ENCODE results near the gene MAST4.
"Not testable (repeated sequence)": the region's sequence is repeated elsewhere in the genome, so short reads cannot be mapped to it uniquely, and the experiment has no call there.

MAST4 gene

GRCh38 chr5:66684663-66685062, 88.5 kb downstream of the MAST4 start:
- Histone ChIP-seq H3K4me3 (ENCODE audit: control insufficient read depth in 1 of 7, extremely low read depth in 1 of 7, insufficient read depth in 4 of 7, low read depth in 2 of 7, low read length in 6 of 7) (no peak overlapping the region), H3K27me3 (replicated peaks in 2 of 5; ENCODE audit: control insufficient read depth in 4 of 5, insufficient read depth in 5 of 5, low read length in 4 of 5) (no peaks in the 10 kb centered on the region), H3K36me3 (ENCODE audit: control insufficient read depth in 4 of 4, insufficient read depth in 4 of 4, low read length in 3 of 4) (no peaks in the 10 kb centered on the region), H3K9me3 (ENCODE audit: control extremely low read depth in 1 of 5, control insufficient read depth in 4 of 5, insufficient read depth in 2 of 5, low read depth in 1 of 5, low read length in 4 of 5) (no peaks in the 10 kb centered on the region), H3K27ac (ENCODE audit: insufficient read depth in 1 of 2, low read depth in 1 of 2, low read length in 2 of 2, poor library complexity in 1 of 2, severe bottlenecking in 2 of 2) (no peak overlapping the region), H3K4me1 (ENCODE audit: control extremely low read depth in 1 of 4, control insufficient read depth in 4 of 4, insufficient read depth in 4 of 4, low read length in 3 of 4) (no peaks in the 10 kb centered on the region)
- WGBS (ENCODE audit: insufficient coverage), result 100% methylated on average over 1 of the region's 2 CpGs
- no peak for DNase-seq
- POLR2A ChIA-PET, result interaction anchor here (0.6 kb wide), 1 partner anchor 1868 kb away, joined by 4 read pairs; no protein-coding TSS in a partner anchor
- CTCF ChIA-PET, result no interaction called here

GRCh38 chr5:66689522-66690220, 93.5 kb downstream of the MAST4 start:
- Histone ChIP-seq H3K27ac (ENCODE audit: insufficient read depth in 1 of 2, low read depth in 1 of 2, low read length in 2 of 2, poor library complexity in 1 of 2, severe bottlenecking in 2 of 2) (no peak overlapping the region), H3K9me3 (ENCODE audit: control extremely low read depth in 1 of 5, control insufficient read depth in 4 of 5, insufficient read depth in 2 of 5, low read depth in 1 of 5, low read length in 4 of 5) (peaks cover 0 to 3% (median 0%) of the 10 kb centered on the region in 5 experiments), H3K27me3 (replicated peaks in 2 of 5; ENCODE audit: control insufficient read depth in 4 of 5, insufficient read depth in 5 of 5, low read length in 4 of 5) (no peaks in the 10 kb centered on the region), H3K4me1 (ENCODE audit: control extremely low read depth in 1 of 4, control insufficient read depth in 4 of 4, insufficient read depth in 4 of 4, low read length in 3 of 4) (no peaks in the 10 kb centered on the region), H3K36me3 (ENCODE audit: control insufficient read depth in 4 of 4, insufficient read depth in 4 of 4, low read length in 3 of 4) (no peaks in the 10 kb centered on the region), H3K4me3 (ENCODE audit: control insufficient read depth in 1 of 7, extremely low read depth in 1 of 7, insufficient read depth in 4 of 7, low read depth in 2 of 7, low read length in 6 of 7) (no peak overlapping the region)
- DNase-seq, result no peak
- ChIA-PET CTCF (interaction anchor here (1.2 kb wide), 1 partner anchor 48 kb away, joined by 3 read pairs; no protein-coding TSS in a partner anchor), POLR2A (no interaction called here)
- WGBS (ENCODE audit: insufficient coverage), result 100% methylated on average over 3 of the region's 5 CpGs

GRCh38 chr5:66694036-66694435, 97.8 kb downstream of the MAST4 start:
- DNase-seq, result no peak
- Histone ChIP-seq H3K9me3 (ENCODE audit: control extremely low read depth in 1 of 5, control insufficient read depth in 4 of 5, insufficient read depth in 2 of 5, low read depth in 1 of 5, low read length in 4 of 5) (peaks cover 0 to 3% (median 0%) of the 10 kb centered on the region in 5 experiments), H3K4me1 (ENCODE audit: control extremely low read depth in 1 of 4, control insufficient read depth in 4 of 4, insufficient read depth in 4 of 4, low read length in 3 of 4) (no peaks in the 10 kb centered on the region), H3K27ac (ENCODE audit: insufficient read depth in 1 of 2, low read depth in 1 of 2, low read length in 2 of 2, poor library complexity in 1 of 2, severe bottlenecking in 2 of 2) (no peak overlapping the region), H3K4me3 (ENCODE audit: control insufficient read depth in 1 of 7, extremely low read depth in 1 of 7, insufficient read depth in 4 of 7, low read depth in 2 of 7, low read length in 6 of 7) (no peak overlapping the region), H3K27me3 (replicated peaks in 2 of 5; ENCODE audit: control insufficient read depth in 4 of 5, insufficient read depth in 5 of 5, low read length in 4 of 5) (no peaks in the 10 kb centered on the region), H3K36me3 (ENCODE audit: control insufficient read depth in 4 of 4, insufficient read depth in 4 of 4, low read length in 3 of 4) (no peaks in the 10 kb centered on the region)
- CTCF ChIA-PET, result no interaction called here
- 100% methylated on average over 3 of the region's 3 CpGs for WGBS (ENCODE audit: insufficient coverage)
- POLR2A ChIA-PET, result no interaction called here

GRCh38 chr5:66695840-66696239, 99.6 kb downstream of the MAST4 start:
- H3K4me3 ChIP-seq (ENCODE audit: control insufficient read depth in 1 of 7, extremely low read depth in 1 of 7, insufficient read depth in 4 of 7, low read depth in 2 of 7, low read length in 6 of 7); H3K4me1 ChIP-seq (ENCODE audit: control extremely low read depth in 1 of 4, control insufficient read depth in 4 of 4, insufficient read depth in 4 of 4, low read length in 3 of 4); H3K27ac ChIP-seq (ENCODE audit: insufficient read depth in 1 of 2, low read depth in 1 of 2, low read length in 2 of 2, poor library complexity in 1 of 2, severe bottlenecking in 2 of 2); DNase-seq; POLR2A ChIA-PET; H3K36me3 ChIP-seq (ENCODE audit: control insufficient read depth in 4 of 4, insufficient read depth in 4 of 4, low read length in 3 of 4); H3K27me3 ChIP-seq (replicated peaks in 2 of 5; ENCODE audit: control insufficient read depth in 4 of 5, insufficient read depth in 5 of 5, low read length in 4 of 5); CTCF ChIA-PET; H3K9me3 ChIP-seq (ENCODE audit: control extremely low read depth in 1 of 5, control insufficient read depth in 4 of 5, insufficient read depth in 2 of 5, low read depth in 1 of 5, low read length in 4 of 5): not testable (repeated sequence)
- WGBS (ENCODE audit: insufficient coverage), result no CpG with 5 or more reads among the region's 2 CpGs

- ChIA-PET POLR2A (no interaction called here), CTCF (no interaction called here)
- Histone ChIP-seq H3K9me3 (ENCODE audit: control extremely low read depth in 1 of 5, control insufficient read depth in 4 of 5, insufficient read depth in 2 of 5, low read depth in 1 of 5, low read length in 4 of 5) (no peaks in the 10 kb centered on the region), H3K27me3 (replicated peaks in 2 of 5; ENCODE audit: control insufficient read depth in 4 of 5, insufficient read depth in 5 of 5, low read length in 4 of 5) (no peaks in the 10 kb centered on the region), H3K27ac (ENCODE audit: insufficient read depth in 1 of 2, low read depth in 1 of 2, low read length in 2 of 2, poor library complexity in 1 of 2, severe bottlenecking in 2 of 2) (no peak overlapping the region), H3K4me1 (ENCODE audit: control extremely low read depth in 1 of 4, control insufficient read depth in 4 of 4, insufficient read depth in 4 of 4, low read length in 3 of 4) (no peaks in the 10 kb centered on the region), H3K36me3 (ENCODE audit: control insufficient read depth in 4 of 4, insufficient read depth in 4 of 4, low read length in 3 of 4) (no peaks in the 10 kb centered on the region), H3K4me3 (ENCODE audit: control insufficient read depth in 1 of 7, extremely low read depth in 1 of 7, insufficient read depth in 4 of 7, low read depth in 2 of 7, low read length in 6 of 7) (no peak overlapping the region)
- 94% methylated on average over 6 of the region's 6 CpGs for WGBS (ENCODE audit: insufficient coverage)
- no peak for DNase-seq
These were observed 101.8 kb downstream of the MAST4 start for GRCh38 chr5:66697796-66698564.

- H3K27ac ChIP-seq (ENCODE audit: insufficient read depth in 1 of 2, low read depth in 1 of 2, low read length in 2 of 2, poor library complexity in 1 of 2, severe bottlenecking in 2 of 2), result no peak overlapping the region
- H3K4me3 ChIP-seq (ENCODE audit: control insufficient read depth in 1 of 7, extremely low read depth in 1 of 7, insufficient read depth in 4 of 7, low read depth in 2 of 7, low read length in 6 of 7), result no peak overlapping the region
- no peaks in the 10 kb centered on the region for H3K4me1 ChIP-seq (ENCODE audit: control extremely low read depth in 1 of 4, control insufficient read depth in 4 of 4, insufficient read depth in 4 of 4, low read length in 3 of 4)
- DNase-seq, result no peak
- no peaks in the 10 kb centered on the region for H3K36me3 ChIP-seq (ENCODE audit: control insufficient read depth in 4 of 4, insufficient read depth in 4 of 4, low read length in 3 of 4)
- ChIA-PET POLR2A (no interaction called here), CTCF (no interaction called here)
- no CpG with 5 or more reads among the region's 1 CpG for WGBS (ENCODE audit: insufficient coverage)
- no peaks in the 10 kb centered on the region for H3K27me3 ChIP-seq (replicated peaks in 2 of 5; ENCODE audit: control insufficient read depth in 4 of 5, insufficient read depth in 5 of 5, low read length in 4 of 5)
- no peaks in the 10 kb centered on the region for H3K9me3 ChIP-seq (ENCODE audit: control extremely low read depth in 1 of 5, control insufficient read depth in 4 of 5, insufficient read depth in 2 of 5, low read depth in 1 of 5, low read length in 4 of 5)
These were observed 105.1 kb downstream of the MAST4 start for GRCh38 chr5:66701244-66701643.

GRCh38 chr5:66702426-66702825, 106.2 kb downstream of the MAST4 start:
- H3K4me1 ChIP-seq (ENCODE audit: control extremely low read depth in 1 of 4, control insufficient read depth in 4 of 4, insufficient read depth in 4 of 4, low read length in 3 of 4), result no peaks in the 10 kb centered on the region
- H3K27me3 ChIP-seq (replicated peaks in 2 of 5; ENCODE audit: control insufficient read depth in 4 of 5, insufficient read depth in 5 of 5, low read length in 4 of 5), result no peaks in the 10 kb centered on the region
- DNase-seq, result no peak
- no peak overlapping the region for H3K27ac ChIP-seq (ENCODE audit: insufficient read depth in 1 of 2, low read depth in 1 of 2, low read length in 2 of 2, poor library complexity in 1 of 2, severe bottlenecking in 2 of 2)
- 88% methylated on average over 3 of the region's 3 CpGs for WGBS (ENCODE audit: insufficient coverage)
- ChIA-PET POLR2A (no interaction called here), CTCF (no interaction called here)
- H3K4me3 ChIP-seq (ENCODE audit: control insufficient read depth in 1 of 7, extremely low read depth in 1 of 7, insufficient read depth in 4 of 7, low read depth in 2 of 7, low read length in 6 of 7), result no peak overlapping the region
- H3K9me3 ChIP-seq (ENCODE audit: control extremely low read depth in 1 of 5, control insufficient read depth in 4 of 5, insufficient read depth in 2 of 5, low read depth in 1 of 5, low read length in 4 of 5), result no peaks in the 10 kb centered on the region
- H3K36me3 ChIP-seq (ENCODE audit: control insufficient read depth in 4 of 4, insufficient read depth in 4 of 4, low read length in 3 of 4), result no peaks in the 10 kb centered on the region
